Cardiac muscle cell (in vitro differentiated cells and primary cell): Measurements from ENCODE around the gene DGKI. TPM values are rescaled to one million over a fixed set of nuclear protein-coding genes. Genes with fewer than 3 reads are reported as not detected.
A peak's percentile ranks its signal among the peaks of the same experiment; 100 is the strongest.

Source experiments
- DNase-seq, 2 donors: peaks; one replicate each; pipeline versions ENCODE4 v3.0.0 to v3.0.0-alpha.2; 2010 to 2017; ENCODE audit warnings: low read depth in 1 of 2, low spot score in 1 of 2
- H3K27ac ChIP-seq: fragments of 200-600 bp; sonication (generic); 2 replicates; pipeline ENCODE4 v1.5.1; 2016
- H3K27me3 ChIP-seq: fragments of 200-600 bp; sonication (generic); 2 replicates; pipeline ENCODE4 v1.6.0; 2016; ENCODE audit warnings: control low read depth
- H3K36me3 ChIP-seq: fragments of 200-600 bp; sonication (generic); 2 replicates; pipeline ENCODE4 v1.5.1; 2016; ENCODE audit warnings: control low read depth
- H3K4me1 ChIP-seq: fragments of 200-600 bp; sonication (generic); 2 replicates; pipeline ENCODE4 v1.8.1; 2017; ENCODE audit warnings: low read depth, mild to moderate bottlenecking, mixed run types
- H3K4me3 ChIP-seq: fragments of 200-600 bp; sonication (generic); 2 replicates; pipeline ENCODE4 v1.5.1; 2016; ENCODE audit warnings: mild to moderate bottlenecking
- H3K9me3 ChIP-seq: fragments of 200-600 bp; sonication (generic); 2 replicates; pipeline ENCODE4 v1.5.1; 2017; ENCODE audit warnings: low read depth, mild to moderate bottlenecking, control low read depth
- CTCF ChIP-seq: IDR thresholded peaks from 2 replicates; pipeline ENCODE4 v1.5.1; 2012; ENCODE audit warnings: low read depth, mild to moderate bottlenecking, low read length
- polyA plus RNA-seq: library from polyadenylated mRNA; unstranded; fragments of >200 nt; fragmentation: Nextera tagmentation; extraction: Ambion mirVana; gene quantifications from 2 replicates; pipeline ENCODE4 v1.2.1, GENCODE V29; 2016
- total RNA-seq: library from RNA; depleted of rRNA; stranded (reverse); fragments of >200 nt; gene quantifications from 2 replicates; pipeline ENCODE4 v1.2.3, GENCODE V29; 2016

DGKI gene
- total and polyA plus RNA-seq, 2 experiments from 2014 or later = 35.0 to 52.7 TPM

DNA sequence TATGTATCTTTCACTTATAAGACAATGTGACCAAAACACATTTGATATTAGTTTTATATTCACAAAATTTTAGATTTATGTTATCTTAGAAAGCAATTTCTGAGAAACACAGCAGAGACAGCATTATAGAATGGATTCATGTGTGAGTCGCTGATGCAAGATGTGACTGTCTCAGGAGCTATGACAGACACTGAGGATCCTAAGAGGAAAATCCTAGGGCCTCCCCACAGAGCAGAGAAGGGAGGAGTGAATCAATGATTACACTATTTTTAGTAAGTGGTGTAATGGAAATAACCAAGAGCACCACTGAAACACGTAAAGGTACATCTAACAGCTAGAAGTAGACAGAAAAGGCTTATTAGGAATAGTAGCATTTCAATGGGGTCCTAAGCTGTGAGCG, 299.3 kb downstream of the DGKI start:
- Histone ChIP-seq H3K27ac (peak overlapping the region; percentile 25), H3K4me3 (no peak overlapping the region), H3K27me3 (no peaks in the 10 kb centered on the region), H3K36me3 (no peaks in the 10 kb centered on the region), H3K4me1 (peaks cover 13% of the 10 kb centered on the region), H3K9me3 (no peaks in the 10 kb centered on the region)
- no peak for TF ChIP-seq CTCF
- no peak for DNase-seq

DNA sequence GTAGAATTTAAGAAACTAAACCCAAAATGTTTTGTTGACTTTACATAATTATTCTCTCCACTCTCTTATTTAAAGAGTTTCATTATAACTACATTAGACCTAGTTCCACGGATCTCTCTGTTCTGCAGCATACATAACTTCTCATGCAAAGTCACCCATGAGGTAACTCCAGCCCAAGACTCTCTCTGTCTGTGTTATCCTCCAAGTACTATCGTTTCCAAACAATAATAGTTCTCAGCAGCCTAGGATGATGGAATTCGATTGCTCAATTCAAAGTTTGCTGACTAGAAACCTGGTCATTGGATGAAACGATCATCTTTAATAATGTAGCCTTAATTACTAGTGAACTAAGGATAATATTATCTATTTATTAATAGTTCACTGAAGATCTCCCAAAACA, 300.1 kb downstream of the DGKI start:
- Histone ChIP-seq H3K4me1 (peaks cover 13% of the 10 kb centered on the region), H3K9me3 (no peaks in the 10 kb centered on the region), H3K4me3 (no peak overlapping the region), H3K27ac (no peak overlapping the region), H3K36me3 (no peaks in the 10 kb centered on the region), H3K27me3 (no peaks in the 10 kb centered on the region)
- TF ChIP-seq CTCF = no peak
- peak in 1 of 2 donors; percentile 42 for DNase-seq

DNA sequence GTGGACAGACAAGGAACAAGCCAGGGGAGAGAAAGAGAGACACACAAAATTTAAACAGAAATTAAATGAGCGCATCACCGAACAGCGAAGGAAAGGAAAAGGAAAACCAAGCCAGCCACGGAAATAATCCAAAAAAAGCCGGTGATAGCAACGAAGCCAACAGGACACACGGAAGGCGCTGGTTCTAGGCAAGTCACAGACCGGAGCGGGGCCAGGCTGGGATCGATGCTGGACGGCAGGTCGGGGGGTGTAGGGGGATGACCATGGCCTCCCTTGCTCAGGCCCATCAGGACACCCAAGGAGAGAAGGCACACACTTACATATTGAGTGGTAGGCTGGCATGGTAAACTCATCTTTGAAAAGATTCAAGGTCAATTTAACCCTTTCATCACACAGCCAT, 300.8 kb downstream of the DGKI start:
- H3K27me3 ChIP-seq = no peaks in the 10 kb centered on the region
- no peaks in the 10 kb centered on the region for H3K36me3 ChIP-seq
- TF ChIP-seq CTCF = no peak
- no peaks in the 10 kb centered on the region for H3K9me3 ChIP-seq
- no peak overlapping the region for H3K27ac ChIP-seq
- no peak for DNase-seq
- peaks cover 13% of the 10 kb centered on the region for H3K4me1 ChIP-seq
- no peak overlapping the region for H3K4me3 ChIP-seq

DNA sequence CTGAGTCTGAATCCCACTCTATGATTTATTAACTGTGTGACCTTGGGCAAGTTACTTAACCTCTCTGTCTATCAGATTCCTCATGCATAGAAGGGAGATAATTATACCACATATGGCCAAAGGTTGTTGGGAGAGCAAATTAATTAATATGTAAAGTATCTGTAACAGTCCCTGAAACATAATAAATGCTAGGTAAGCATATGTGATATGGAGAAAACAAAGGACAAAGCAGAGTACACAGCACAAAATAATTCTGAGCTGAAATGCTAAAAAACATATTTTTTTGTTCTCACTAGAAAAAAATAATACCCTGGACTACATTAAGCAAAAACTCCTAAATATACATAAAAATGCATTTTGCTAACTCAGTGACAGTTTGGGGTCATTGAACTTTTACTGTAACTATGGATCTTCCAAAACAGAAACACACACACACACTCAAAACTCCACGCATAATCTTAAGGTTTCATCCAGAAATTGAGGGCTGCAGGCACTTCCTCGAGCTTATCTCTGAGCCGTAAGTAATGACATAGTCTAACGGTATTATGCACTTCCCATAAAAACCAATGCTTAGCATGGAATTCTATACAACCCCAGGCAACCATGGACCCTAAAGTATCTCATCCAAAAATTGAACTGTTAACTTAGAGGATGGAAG, 301.6 kb downstream of the DGKI start:
- TF ChIP-seq CTCF = no peak
- H3K9me3 ChIP-seq = no peaks in the 10 kb centered on the region
- peak in 1 of 2 donors; percentile 27 for DNase-seq
- no peaks in the 10 kb centered on the region for H3K27me3 ChIP-seq
- H3K4me3 ChIP-seq = no peak overlapping the region
- no peak overlapping the region for H3K27ac ChIP-seq
- H3K4me1 ChIP-seq = peaks cover 13% of the 10 kb centered on the region
- H3K36me3 ChIP-seq = no peaks in the 10 kb centered on the region

GRCh38 chr7:137544453-137545058, 302.2 kb downstream of the DGKI start:
- peak in 1 of 2 donors; percentile 4 for DNase-seq
- no peaks in the 10 kb centered on the region for H3K9me3 ChIP-seq
- no peak overlapping the region for H3K27ac ChIP-seq
- no peaks in the 10 kb centered on the region for H3K36me3 ChIP-seq
- no peak overlapping the region for H3K4me3 ChIP-seq
- H3K4me1 ChIP-seq = peaks cover 13% of the 10 kb centered on the region
- H3K27me3 ChIP-seq = no peaks in the 10 kb centered on the region
- TF ChIP-seq CTCF = no peak
